Measurements from ENCODE around the gene L3MBTL4. TPM values are rescaled to one million over a fixed set of nuclear protein-coding genes. Genes with fewer than 3 reads are reported as not detected.

L3MBTL4 gene
- total RNA-seq, 1 donor from 2014 or later = not detected

GRCh38 chr18:6111726-6112125 is 303.0 kb downstream of the L3MBTL4 start:
- TF ChIP-seq CTCF (IDR thresholded peaks at IDR 0.05) = no peak
- intact Hi-C loops (cut with DNase I) = no loop called here
- Histone ChIP-seq H3K4me3 (no peak overlapping the region), H3K4me1 (no peaks in the 10 kb centered on the region), H3K27ac (no peak overlapping the region), H3K36me3 (no peaks in the 10 kb centered on the region), H3K9me3 (no peaks in the 10 kb centered on the region), H3K27me3 (no peaks in the 10 kb centered on the region)
- no peak for DNase-seq (ENCODE audit: low spot score in 2 of 2)

- no peak for DNase-seq (ENCODE audit: low spot score in 2 of 2)
- H3K4me1 ChIP-seq = no peaks in the 10 kb centered on the region
- H3K36me3 ChIP-seq = no peaks in the 10 kb centered on the region
- intact Hi-C loops (cut with DNase I) = no loop called here
- no peak overlapping the region for H3K27ac ChIP-seq
- H3K4me3 ChIP-seq = no peak overlapping the region
- H3K9me3 ChIP-seq = no peaks in the 10 kb centered on the region
- TF ChIP-seq CTCF (IDR thresholded peaks at IDR 0.05) = no peak
- no peaks in the 10 kb centered on the region for H3K27me3 ChIP-seq
Measured at GRCh38 chr18:6109743-6110142, 305.0 kb downstream of the L3MBTL4 start.

GRCh38 chr18:6107794-6108193 is 306.9 kb downstream of the L3MBTL4 start:
- no peaks in the 10 kb centered on the region for H3K4me1 ChIP-seq
- no peaks in the 10 kb centered on the region for H3K27me3 ChIP-seq
- H3K27ac ChIP-seq = no peak overlapping the region
- intact Hi-C loops (cut with DNase I) = no loop called here
- H3K4me3 ChIP-seq = no peak overlapping the region
- H3K9me3 ChIP-seq = no peaks in the 10 kb centered on the region
- DNase-seq (ENCODE audit: low spot score in 2 of 2) = no peak
- H3K36me3 ChIP-seq = no peaks in the 10 kb centered on the region
- no peak for TF ChIP-seq CTCF (IDR thresholded peaks at IDR 0.05)

GRCh38 chr18:6106091-6106685 is 308.5 kb downstream of the L3MBTL4 start:
- Histone ChIP-seq H3K27me3 (no peaks in the 10 kb centered on the region), H3K36me3 (no peaks in the 10 kb centered on the region), H3K27ac (no peak overlapping the region), H3K9me3 (no peaks in the 10 kb centered on the region), H3K4me3 (no peak overlapping the region), H3K4me1 (no peaks in the 10 kb centered on the region)
- intact Hi-C loops (cut with DNase I) = no loop called here
- DNase-seq (ENCODE audit: low spot score in 2 of 2) = no peak
- TF ChIP-seq CTCF (IDR thresholded peaks at IDR 0.05) = no peak

DNA sequence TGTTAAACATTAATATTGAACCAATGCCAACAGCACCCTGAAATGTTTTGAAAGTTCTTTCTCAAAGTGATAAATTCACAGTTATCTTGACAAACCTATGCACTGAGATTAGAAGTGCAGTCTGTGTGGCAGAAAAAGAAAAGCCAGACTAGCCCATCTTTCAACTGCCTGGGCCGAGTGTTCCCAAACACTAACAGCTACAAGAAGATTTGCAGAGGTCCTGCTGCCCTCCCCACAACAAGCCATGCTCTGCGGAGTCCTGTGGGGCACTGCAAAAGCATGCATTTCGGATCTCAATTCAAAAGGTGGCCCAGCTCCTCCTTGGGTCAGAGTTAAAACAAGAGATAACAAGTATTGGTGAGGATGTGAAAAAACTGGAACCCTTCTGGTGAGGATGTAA is 311.0 kb downstream of the L3MBTL4 start:
- intact Hi-C loops (cut with DNase I) = no loop called here
- no peak for DNase-seq (ENCODE audit: low spot score in 2 of 2)
- no peak overlapping the region for H3K4me3 ChIP-seq

More for the DNA sequence above, 311.0 kb downstream of the L3MBTL4 start:
- Histone ChIP-seq H3K27me3 (no peaks in the 10 kb centered on the region), H3K36me3 (no peaks in the 10 kb centered on the region), H3K27ac (no peak overlapping the region), H3K4me1 (no peaks in the 10 kb centered on the region), H3K9me3 (no peaks in the 10 kb centered on the region)
- no peak for TF ChIP-seq CTCF (IDR thresholded peaks at IDR 0.05)

Data from ascending aorta (tissue), 2 donors.